Measurements from ENCODE around the gene CLDN14. TPM values are rescaled to one million over a fixed set of nuclear protein-coding genes. Genes with fewer than 3 reads are reported as not detected.
A peak's percentile ranks its signal among the peaks of the same experiment; 100 is the strongest.

Gene CLDN14
- total RNA-seq, 1 donor from 2014 or later = 0.58 TPM

GRCh38 chr21:36473203-36473602 is 6.7 kb downstream of the CLDN14 start:
- ChIA-PET POLR2A (no interaction called here), CTCF (interaction anchor here (0.7 kb wide), 1 partner anchor 226 kb away, joined by 3 read pairs; no protein-coding TSS in a partner anchor)
- no peaks in the 10 kb centered on the region for H3K27me3 Mint-ChIP-seq
- ATAC-seq (ENCODE audit: low read depth) (no peak), DNase-seq (no peak)
- peaks cover 3% of the 10 kb centered on the region for H3K4me1 Mint-ChIP-seq
- H3K27ac Mint-ChIP-seq = no peak overlapping the region
- no peak overlapping the region for H3K4me3 Mint-ChIP-seq
- no peak for TF ChIP-seq CTCF (IDR thresholded peaks at IDR 0.05)
- intact Hi-C loops (cut with micrococcal nuclease) = no loop called here
- H3K36me3 Mint-ChIP-seq (ENCODE audit: low read depth) = no peaks in the 10 kb centered on the region
- peaks cover 3% of the 10 kb centered on the region for H3K9me3 Mint-ChIP-seq

GRCh38 chr21:36472377-36472776 is 7.5 kb downstream of the CLDN14 start:
- POLR2A ChIA-PET = interaction anchor here (1.5 kb wide), 1 partner anchor 42 kb away, joined by 4 read pairs; no protein-coding TSS in a partner anchor
- no peak for DNase-seq
- Mint-ChIP-seq H3K27ac (no peak overlapping the region), H3K4me1 (peaks cover 3% of the 10 kb centered on the region), H3K9me3 (peaks cover 3% of the 10 kb centered on the region), H3K36me3 (ENCODE audit: low read depth) (no peaks in the 10 kb centered on the region), H3K27me3 (no peaks in the 10 kb centered on the region), H3K4me3 (no peak overlapping the region)
- ATAC-seq (ENCODE audit: low read depth) = no peak
- CTCF ChIA-PET = no interaction called here
- intact Hi-C loops (cut with micrococcal nuclease) = no loop called here
- TF ChIP-seq CTCF (IDR thresholded peaks at IDR 0.05) = no peak

GRCh38 chr21:36471254-36471723 is 8.6 kb downstream of the CLDN14 start:
- ChIA-PET CTCF (no interaction called here), POLR2A (interaction anchor here (1.5 kb wide), 1 partner anchor 41 kb away, joined by 4 read pairs; no protein-coding TSS in a partner anchor)
- TF ChIP-seq CTCF (IDR thresholded peaks at IDR 0.05) = no peak
- peaks cover 3% of the 10 kb centered on the region for H3K4me1 Mint-ChIP-seq
- intact Hi-C loops (cut with micrococcal nuclease) = no loop called here
- DNase-seq (no peak), ATAC-seq (ENCODE audit: low read depth) (peak; percentile 67)
- no peak overlapping the region for H3K27ac Mint-ChIP-seq
- no peak overlapping the region for H3K4me3 Mint-ChIP-seq
- no peaks in the 10 kb centered on the region for H3K27me3 Mint-ChIP-seq
- no peaks in the 10 kb centered on the region for H3K36me3 Mint-ChIP-seq (ENCODE audit: low read depth)
- H3K9me3 Mint-ChIP-seq = peaks cover 3% of the 10 kb centered on the region

GRCh38 chr21:36470294-36470693 is 9.6 kb downstream of the CLDN14 start:
- ATAC-seq (ENCODE audit: low read depth) (no peak), DNase-seq (no peak)
- no peaks in the 10 kb centered on the region for H3K36me3 Mint-ChIP-seq (ENCODE audit: low read depth)
- H3K4me1 Mint-ChIP-seq = peaks cover 3% of the 10 kb centered on the region
- no peak overlapping the region for H3K4me3 Mint-ChIP-seq
- peaks cover 3% of the 10 kb centered on the region for H3K9me3 Mint-ChIP-seq
- no peak overlapping the region for H3K27ac Mint-ChIP-seq
- H3K27me3 Mint-ChIP-seq = no peaks in the 10 kb centered on the region
- no peak for TF ChIP-seq CTCF (IDR thresholded peaks at IDR 0.05)
- ChIA-PET POLR2A (no interaction called here), CTCF (no interaction called here)
- intact Hi-C loops (cut with micrococcal nuclease) = no loop called here

- H3K4me1 Mint-ChIP-seq = peaks cover 2% of the 10 kb centered on the region
- no peak for TF ChIP-seq CTCF (IDR thresholded peaks at IDR 0.05)
- no peaks in the 10 kb centered on the region for H3K9me3 Mint-ChIP-seq
- no peak for DNase-seq
- H3K27me3 Mint-ChIP-seq = no peaks in the 10 kb centered on the region
- H3K36me3 Mint-ChIP-seq (ENCODE audit: low read depth) = no peaks in the 10 kb centered on the region
- intact Hi-C loops (cut with micrococcal nuclease) = no loop called here
- H3K27ac Mint-ChIP-seq = no peak overlapping the region
- no peak for ATAC-seq (ENCODE audit: low read depth)
- no peak overlapping the region for H3K4me3 Mint-ChIP-seq
- CTCF ChIA-PET = no interaction called here
- POLR2A ChIA-PET = no interaction called here
Observed at GRCh38 chr21:36466061-36466511, 13.8 kb downstream of the CLDN14 start.

Measured in activated B cell treated with CpG ODN at 0.5 μM for 24 hours (primary cell).